ENCODE results near the gene PRR7.

GRCh38 chr5:177478711-177479646 lies 32.4 kb downstream of the PRR7 start:
- TF ChIP-seq EZH2 (IDR thresholded peaks at IDR 0.05; ENCODE audit: insufficient read depth, poor library complexity, severe bottlenecking) (no peak), EZH2phosphoT487 (IDR thresholded peaks at IDR 0.05; ENCODE audit: insufficient read depth, low read depth) (no peak)
